ENCODE data around the gene ZNF611. TPM values are rescaled to one million over a fixed set of nuclear protein-coding genes. Genes with fewer than 3 reads are reported as not detected.

The ZNF611 gene
- total and polyA plus RNA-seq, 10 of the 15 experiments (the other 5 are each of a cell fraction or from before 2014, with no cell fraction given) = 1.4 to 16.8 (median 7.6) TPM

DNA sequence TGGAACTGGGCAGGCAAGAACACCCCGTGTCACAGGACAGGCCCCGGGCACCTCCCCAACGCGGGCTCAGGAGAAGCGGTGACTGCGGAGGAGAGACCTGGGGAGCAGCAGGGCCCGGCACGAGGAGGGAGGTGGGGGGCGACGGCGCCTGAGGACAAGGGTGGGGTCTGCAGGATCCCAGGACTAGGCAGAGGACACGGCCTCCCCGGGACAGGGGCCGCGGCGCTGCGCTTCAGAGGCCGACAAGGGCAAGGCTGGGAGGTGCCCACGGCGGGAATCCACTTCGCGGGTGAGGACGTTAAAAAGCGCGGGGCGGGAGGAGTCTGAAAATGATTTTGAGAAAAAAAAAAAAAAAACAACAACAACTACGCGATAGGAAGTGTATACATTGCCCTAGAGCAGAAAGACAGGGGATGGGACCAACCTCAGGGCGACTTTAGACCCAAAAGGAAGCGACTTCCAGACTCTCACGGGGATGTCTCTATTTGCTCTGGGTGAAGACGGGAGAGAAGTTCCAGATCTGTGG, 44.9 kb downstream of the ZNF611 start (continued):
- TF ChIP-seq, protein P1, sequence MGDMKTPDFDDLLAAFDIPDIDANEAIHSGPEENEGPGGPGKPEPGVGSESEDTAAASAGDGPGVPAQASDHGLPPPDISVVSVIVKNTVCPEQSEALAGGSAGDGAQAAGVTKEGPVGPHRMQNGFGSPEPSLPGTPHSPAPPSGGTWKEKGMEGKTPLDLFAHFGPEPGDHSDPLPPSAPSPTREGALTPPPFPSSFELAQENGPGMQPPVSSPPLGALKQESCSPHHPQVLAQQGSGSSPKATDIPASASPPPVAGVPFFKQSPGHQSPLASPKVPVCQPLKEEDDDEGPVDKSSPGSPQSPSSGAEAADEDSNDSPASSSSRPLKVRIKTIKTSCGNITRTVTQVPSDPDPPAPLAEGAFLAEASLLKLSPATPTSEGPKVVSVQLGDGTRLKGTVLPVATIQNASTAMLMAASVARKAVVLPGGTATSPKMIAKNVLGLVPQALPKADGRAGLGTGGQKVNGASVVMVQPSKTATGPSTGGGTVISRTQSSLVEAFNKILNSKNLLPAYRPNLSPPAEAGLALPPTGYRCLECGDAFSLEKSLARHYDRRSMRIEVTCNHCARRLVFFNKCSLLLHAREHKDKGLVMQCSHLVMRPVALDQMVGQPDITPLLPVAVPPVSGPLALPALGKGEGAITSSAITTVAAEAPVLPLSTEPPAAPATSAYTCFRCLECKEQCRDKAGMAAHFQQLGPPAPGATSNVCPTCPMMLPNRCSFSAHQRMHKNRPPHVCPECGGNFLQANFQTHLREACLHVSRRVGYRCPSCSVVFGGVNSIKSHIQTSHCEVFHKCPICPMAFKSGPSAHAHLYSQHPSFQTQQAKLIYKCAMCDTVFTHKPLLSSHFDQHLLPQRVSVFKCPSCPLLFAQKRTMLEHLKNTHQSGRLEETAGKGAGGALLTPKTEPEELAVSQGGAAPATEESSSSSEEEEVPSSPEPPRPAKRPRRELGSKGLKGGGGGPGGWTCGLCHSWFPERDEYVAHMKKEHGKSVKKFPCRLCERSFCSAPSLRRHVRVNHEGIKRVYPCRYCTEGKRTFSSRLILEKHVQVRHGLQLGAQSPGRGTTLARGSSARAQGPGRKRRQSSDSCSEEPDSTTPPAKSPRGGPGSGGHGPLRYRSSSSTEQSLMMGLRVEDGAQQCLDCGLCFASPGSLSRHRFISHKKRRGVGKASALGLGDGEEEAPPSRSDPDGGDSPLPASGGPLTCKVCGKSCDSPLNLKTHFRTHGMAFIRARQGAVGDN (IDR thresholded peaks at IDR 0.05) = no peak
- TF ChIP-seq CREB1 (IDR thresholded peaks at IDR 0.05; ENCODE audit: low read depth) (0 out of 2 replicates have a peak, but pooled peaks have one; percentile 6), RCOR1 (conservative IDR thresholded peaks at IDR 0.05; ENCODE audit: low read depth, low read length) (no peak), ETV6 (conservative IDR thresholded peaks at IDR 0.05 in 1 of 2, IDR thresholded peaks at IDR 0.05 in 1 of 2; ENCODE audit: borderline replicate concordance in 1 of 2, low read depth in 1 of 2) (no peak), CBX3 (IDR thresholded peaks at IDR 0.05; ENCODE audit: borderline replicate concordance, low read depth) (no peak), SUPT20H (IDR thresholded peaks at IDR 0.05; ENCODE audit: borderline replicate concordance, control insufficient read depth, low read depth, low read length) (no peak), RB1 (IDR thresholded peaks at IDR 0.05; ENCODE audit: borderline replicate concordance) (peak; percentile 52; the same call in 1 of the 2 replicates), NR2F1 (conservative IDR thresholded peaks at IDR 0.05) (no peak), EED (IDR thresholded peaks at IDR 0.05; ENCODE audit: low read depth) (no peak), SIN3A (IDR thresholded peaks at IDR 0.05; ENCODE audit: low read depth, low read length) (no peak), BHLHE40 (IDR thresholded peaks at IDR 0.05; ENCODE audit: borderline replicate concordance in 1 of 2, low read depth in 2 of 2, low read length in 1 of 2) (0 out of 4 replicates have a peak, but pooled peaks of 1 of the 2 experiments have one; percentile 27), FOS (IDR thresholded peaks at IDR 0.05; ENCODE audit: borderline replicate concordance, extremely low read depth, insufficient read length) (no peak), MEF2A (IDR thresholded peaks at IDR 0.05; ENCODE audit: insufficient read depth, low read depth, low read length) (no peak), HCFC1 (IDR thresholded peaks at IDR 0.05; ENCODE audit: low read length) (no peak), PAX8 (IDR thresholded peaks at IDR 0.05) (no peak), RFX5 (IDR thresholded peaks at IDR 0.05; ENCODE audit: low read depth, low read length) (no peak), NBN (IDR thresholded peaks at IDR 0.05) (peak; percentile 12; the same call in 1 of the 2 replicates)
- TF ChIP-seq, protein P2, sequence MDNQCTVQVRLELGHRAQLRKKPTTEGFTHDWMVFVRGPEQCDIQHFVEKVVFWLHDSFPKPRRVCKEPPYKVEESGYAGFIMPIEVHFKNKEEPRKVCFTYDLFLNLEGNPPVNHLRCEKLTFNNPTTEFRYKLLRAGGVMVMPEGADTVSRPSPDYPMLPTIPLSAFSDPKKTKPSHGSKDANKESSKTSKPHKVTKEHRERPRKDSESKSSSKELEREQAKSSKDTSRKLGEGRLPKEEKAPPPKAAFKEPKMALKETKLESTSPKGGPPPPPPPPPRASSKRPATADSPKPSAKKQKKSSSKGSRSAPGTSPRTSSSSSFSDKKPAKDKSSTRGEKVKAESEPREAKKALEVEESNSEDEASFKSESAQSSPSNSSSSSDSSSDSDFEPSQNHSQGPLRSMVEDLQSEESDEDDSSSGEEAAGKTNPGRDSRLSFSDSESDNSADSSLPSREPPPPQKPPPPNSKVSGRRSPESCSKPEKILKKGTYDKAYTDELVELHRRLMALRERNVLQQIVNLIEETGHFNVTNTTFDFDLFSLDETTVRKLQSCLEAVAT (IDR thresholded peaks at IDR 0.05) = peak; percentile 54; the same call in 1 of the 2 replicates
- TF ChIP-seq, protein P3, sequence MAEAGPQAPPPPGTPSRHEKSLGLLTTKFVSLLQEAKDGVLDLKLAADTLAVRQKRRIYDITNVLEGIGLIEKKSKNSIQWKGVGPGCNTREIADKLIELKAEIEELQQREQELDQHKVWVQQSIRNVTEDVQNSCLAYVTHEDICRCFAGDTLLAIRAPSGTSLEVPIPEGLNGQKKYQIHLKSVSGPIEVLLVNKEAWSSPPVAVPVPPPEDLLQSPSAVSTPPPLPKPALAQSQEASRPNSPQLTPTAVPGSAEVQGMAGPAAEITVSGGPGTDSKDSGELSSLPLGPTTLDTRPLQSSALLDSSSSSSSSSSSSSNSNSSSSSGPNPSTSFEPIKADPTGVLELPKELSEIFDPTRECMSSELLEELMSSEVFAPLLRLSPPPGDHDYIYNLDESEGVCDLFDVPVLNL (IDR thresholded peaks at IDR 0.05; ENCODE audit: low read depth, low read length) = 0 out of 2 replicates have a peak, but pooled peaks have one; percentile 41
- TF ChIP-seq, protein P4, sequence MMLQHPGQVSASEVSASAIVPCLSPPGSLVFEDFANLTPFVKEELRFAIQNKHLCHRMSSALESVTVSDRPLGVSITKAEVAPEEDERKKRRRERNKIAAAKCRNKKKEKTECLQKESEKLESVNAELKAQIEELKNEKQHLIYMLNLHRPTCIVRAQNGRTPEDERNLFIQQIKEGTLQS (IDR thresholded peaks at IDR 0.05; ENCODE audit: borderline replicate concordance, extremely low read depth, low read depth, low read length) = no peak
